ENCODE results near the gene TNPO1. TPM values are rescaled to one million over a fixed set of nuclear protein-coding genes. Genes with fewer than 3 reads are reported as not detected.

The TNPO1 gene
- total and polyA plus RNA-seq, 2 of the 13 experiments (the other 11 are each of a cell fraction or from before 2014, with no cell fraction given): 26.7 to 123 TPM

GRCh38 chr5:72835633-72836032, 19.2 kb downstream of the TNPO1 start:
- intact Hi-C loops (cut with micrococcal nuclease; ENCODE audit: unreplicated experiment): no loop called here
- H3K9me3 ChIP-seq (ENCODE audit: low read length): no peaks in the 10 kb centered on the region
- H3K4me3 ChIP-seq (replicated peaks in 1 of 3; ENCODE audit: insufficient read depth in 1 of 3, low read depth in 2 of 3, low read length in 3 of 3): no peak overlapping the region
- no peak for DNase-seq (ENCODE audit: low spot score)
- 91% methylated on average over 2 of the region's 3 CpGs for WGBS (ENCODE audit: low lambda C conversion rate)
- ChIA-PET POLR2A (no interaction called here), CTCF (ENCODE audit: low intra/inter-chr PET ratio, low total read pairs) (no interaction called here)
- no peak overlapping the region for H2AFZ ChIP-seq (ENCODE audit: low read length)
- no peak for ATAC-seq
- H3K27me3 ChIP-seq (ENCODE audit: control insufficient read depth in 1 of 2, insufficient read depth in 2 of 2, low read length in 2 of 2): no peaks in the 10 kb centered on the region
- no peaks in the 10 kb centered on the region for H3K79me2 ChIP-seq (ENCODE audit: insufficient read depth, low read length)
- H3K27ac ChIP-seq (ENCODE audit: extremely low read length, insufficient read depth, low read length): no peak overlapping the region
- H4K20me1 ChIP-seq (ENCODE audit: insufficient read depth, low read length): no peaks in the 10 kb centered on the region
- no peak for TF ChIP-seq ZNF30 (CRISPR knock-in tag; IDR thresholded peaks at IDR 0.05)
- no peak for TF ChIP-seq RFXANK (CRISPR knock-in tag; IDR thresholded peaks at IDR 0.05)
- no peak for TF ChIP-seq TARDBP (CRISPR knock-in tag; IDR thresholded peaks at IDR 0.05)
- no peak for TF ChIP-seq ZKSCAN1 (IDR thresholded peaks at IDR 0.05; ENCODE audit: low read length)
- no peak for TF ChIP-seq DMTF1 (CRISPR knock-in tag; IDR thresholded peaks at IDR 0.05)
- TF ChIP-seq SNRNP70 (IDR thresholded peaks at IDR 0.05; ENCODE audit: low read depth, low read length): no peak
- BruUV-seq (replicated peaks): no TSS peak
- H3K4me1 ChIP-seq (ENCODE audit: insufficient read depth, low read length): no peaks in the 10 kb centered on the region
- H3K4me2 ChIP-seq (ENCODE audit: low read depth, low read length): no peak overlapping the region
- in situ Hi-C loops (cut with HindIII; ENCODE audit: extremely low pct_ligation_motif_present, low pct_unique_long_range_greater_than_20kb): no loop called here
- no peak for FAIRE-seq
- no peak overlapping the region for H3K9ac ChIP-seq (ENCODE audit: insufficient read depth, low read depth, low read length)
- no peaks in the 10 kb centered on the region for H3K36me3 ChIP-seq (replicated peaks in 1 of 2; ENCODE audit: control insufficient read depth in 1 of 2, insufficient read depth in 2 of 2, low read length in 2 of 2)

- Histone ChIP-seq H3K4me3 (replicated peaks in 1 of 3; ENCODE audit: insufficient read depth in 1 of 3, low read depth in 2 of 3, low read length in 3 of 3) (no peak overlapping the region), H2AFZ (ENCODE audit: low read length) (no peak overlapping the region), H3K9ac (ENCODE audit: insufficient read depth, low read depth, low read length) (no peak overlapping the region), H3K9me3 (ENCODE audit: low read length) (no peaks in the 10 kb centered on the region), H3K36me3 (replicated peaks in 1 of 2; ENCODE audit: control insufficient read depth in 1 of 2, insufficient read depth in 2 of 2, low read length in 2 of 2) (no peaks in the 10 kb centered on the region), H4K20me1 (ENCODE audit: insufficient read depth, low read length) (no peaks in the 10 kb centered on the region), H3K4me1 (ENCODE audit: insufficient read depth, low read length) (no peaks in the 10 kb centered on the region), H3K4me2 (ENCODE audit: low read depth, low read length) (no peak overlapping the region), H3K79me2 (ENCODE audit: insufficient read depth, low read length) (no peaks in the 10 kb centered on the region), H3K27me3 (ENCODE audit: control insufficient read depth in 1 of 2, insufficient read depth in 2 of 2, low read length in 2 of 2) (no peaks in the 10 kb centered on the region), H3K27ac (ENCODE audit: extremely low read length, insufficient read depth, low read length) (no peak overlapping the region)
- BruUV-seq (replicated peaks): no TSS peak
- DNase-seq (ENCODE audit: low spot score): no peak
- ATAC-seq: no peak
- intact Hi-C loops (cut with micrococcal nuclease; ENCODE audit: unreplicated experiment): no loop called here
- in situ Hi-C loops (cut with HindIII; ENCODE audit: extremely low pct_ligation_motif_present, low pct_unique_long_range_greater_than_20kb): no loop called here
- POLR2A ChIA-PET: no interaction called here
- WGBS (ENCODE audit: low lambda C conversion rate): 62% methylated on average over 1 of the region's 1 CpG
- FAIRE-seq: no peak
- CTCF ChIA-PET (ENCODE audit: low intra/inter-chr PET ratio, low total read pairs): no interaction called here
- TF ChIP-seq ZNF780A (CRISPR knock-in tag; IDR thresholded peaks at IDR 0.05): no peak
- TF ChIP-seq MXD4 (CRISPR knock-in tag; IDR thresholded peaks at IDR 0.05): no peak
- no peak for TF ChIP-seq CC2D1A (CRISPR knock-in tag; IDR thresholded peaks at IDR 0.05)
- TF ChIP-seq AGO2 (optimal IDR thresholded peaks at IDR 0.05; ENCODE audit: low read depth, low read length): no peak
- no peak for TF ChIP-seq ZBTB1 (CRISPR knock-in tag; IDR thresholded peaks at IDR 0.05; ENCODE audit: borderline replicate concordance)
- TF ChIP-seq TARDBP (CRISPR knock-in tag; IDR thresholded peaks at IDR 0.05): no peak
- no peak for TF ChIP-seq TOPORS (CRISPR knock-in tag; IDR thresholded peaks at IDR 0.05)
- no peak for TF ChIP-seq MLLT10 (CRISPR knock-in tag; IDR thresholded peaks at IDR 0.05)
- no peak for TF ChIP-seq ZNF24 (IDR thresholded peaks at IDR 0.05)
- TF ChIP-seq FOXM1 (CRISPR knock-in tag; IDR thresholded peaks at IDR 0.05): no peak
- no peak for TF ChIP-seq ZBTB25 (CRISPR knock-in tag; IDR thresholded peaks at IDR 0.05)
Measured at GRCh38 chr5:72836810-72837209, 20.3 kb downstream of the TNPO1 start.
